ENCODE data around the gene HOXC6.

HOXC6 gene

GRCh38 chr12:54028314-54029201 lies at the start of gene HOXC6:
Gene HOXC6, plus strand, starts transcription at chr12:54028440. Its CDS starts 82 bp downstream, at chr12:54028522.
- FAIRE-seq (no peak), DNase-seq (ENCODE audit: insufficient read length, low spot score) (no peak)
- no peak for TF ChIP-seq CTCF (IDR thresholded peaks at IDR 0.05; ENCODE audit: insufficient read depth, missing control alignments)

- DNase-seq (ENCODE audit: insufficient read length, low spot score) (no peak), FAIRE-seq (no peak)
- TF ChIP-seq CTCF (IDR thresholded peaks at IDR 0.05; ENCODE audit: insufficient read depth, missing control alignments) = no peak
These were observed 49.5 kb upstream of the HOXC6 start for GRCh38 chr12:53978477-53979356.

DNA sequence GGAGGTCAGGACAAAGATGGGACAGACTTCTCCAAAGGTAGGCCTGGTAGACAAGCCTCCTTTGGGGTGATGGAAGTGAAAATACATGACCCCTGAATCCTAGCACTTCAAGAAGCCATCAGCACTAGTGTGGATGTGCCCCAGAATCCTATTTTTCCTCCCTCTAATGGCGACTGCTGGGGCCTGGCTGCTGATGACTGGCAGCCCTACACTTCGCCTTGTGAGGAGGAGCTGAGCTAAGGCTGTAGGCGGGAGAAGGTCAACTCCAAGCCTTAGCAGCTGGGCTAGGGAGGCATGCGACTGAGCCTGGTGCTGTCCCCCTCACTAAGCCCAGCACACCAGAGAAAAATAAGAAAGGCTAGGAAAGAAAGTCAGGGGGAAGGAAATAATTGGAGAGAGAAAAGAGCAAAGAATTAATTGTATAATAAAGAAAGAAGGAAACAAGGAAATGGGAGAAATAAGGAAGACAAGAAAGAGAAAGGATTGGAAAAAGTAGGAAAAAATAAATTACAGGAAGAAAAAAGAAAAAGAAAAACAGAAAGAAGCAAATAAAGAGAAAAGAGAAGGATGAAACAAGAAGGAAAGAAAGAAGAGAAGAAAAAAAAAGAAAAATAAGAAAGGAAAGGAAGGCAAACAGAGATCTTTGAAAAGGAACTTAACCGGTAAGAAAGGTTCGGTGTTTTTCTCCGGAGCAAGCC lies 48.0 kb upstream of the HOXC6 start:
- no peak for FAIRE-seq
- TF ChIP-seq CTCF (IDR thresholded peaks at IDR 0.05; ENCODE audit: insufficient read depth, missing control alignments) = no peak
- DNase-seq (ENCODE audit: insufficient read length, low spot score) = no peak

- no peak for TF ChIP-seq CTCF (IDR thresholded peaks at IDR 0.05; ENCODE audit: insufficient read depth, missing control alignments)
- no peak for FAIRE-seq
- no peak for DNase-seq (ENCODE audit: insufficient read length, low spot score)
These were observed 47.3 kb upstream of the HOXC6 start for GRCh38 chr12:53980802-53981496.

GRCh38 chr12:53981634-53982565 lies 46.3 kb upstream of the HOXC6 start:
- TF ChIP-seq CTCF (IDR thresholded peaks at IDR 0.05; ENCODE audit: insufficient read depth, missing control alignments) = no peak
- DNase-seq (ENCODE audit: insufficient read length, low spot score) (no peak), FAIRE-seq (no peak)

Measured in D721Med (cell line).